Skeletal muscle tissue (tissue), 4 donors: ENCODE results near the gene TEX22. TPM values are rescaled to one million over a fixed set of nuclear protein-coding genes. Genes with fewer than 3 reads are reported as not detected.

ENCODE experiments used
- H3K27ac ChIP-seq: one replicate; pipeline ENCODE4 v1.7.0; 2013; ENCODE audit warnings: mild to moderate bottlenecking, low read depth, low read length, inconsistent platforms
- H3K27me3 ChIP-seq, 3 donors: one replicate each; pipeline ENCODE4 v1.7.0; 2013; ENCODE audit warnings: low read length in 3 of 3; ENCODE audit not compliant: control insufficient read depth in 3 of 3, insufficient read depth in 3 of 3
- H3K36me3 ChIP-seq, 3 donors: one replicate each; pipeline ENCODE4 v1.7.0; 2013; ENCODE audit warnings: low read length in 3 of 3; ENCODE audit not compliant: control insufficient read depth in 3 of 3, insufficient read depth in 3 of 3
- H3K4me1 ChIP-seq, 3 donors: one replicate each; pipeline ENCODE4 v1.7.0; 2013; ENCODE audit warnings: low read length in 3 of 3, mild to moderate bottlenecking in 3 of 3; ENCODE audit not compliant: control insufficient read depth in 3 of 3, insufficient read depth in 3 of 3
- H3K4me3 ChIP-seq, 3 donors: one replicate each; pipeline ENCODE4 v1.7.0; 2013; ENCODE audit warnings: low read length in 3 of 3
- H3K9ac ChIP-seq, 3 donors: one replicate each; pipeline ENCODE4 v1.7.0; 2013; ENCODE audit warnings: low read length in 3 of 3, mild to moderate bottlenecking in 3 of 3, moderate library complexity in 2 of 3, low read depth in 1 of 3
- H3K9me3 ChIP-seq, 3 donors: one replicate each; pipeline ENCODE4 v1.7.0; 2013; ENCODE audit warnings: low read length in 3 of 3; ENCODE audit not compliant: control insufficient read depth in 3 of 3
- total RNA-seq: library from RNA; depleted of rRNA; stranded (reverse); fragments of >200 nt; gene quantifications from one replicate; pipeline ENCODE4 v1.2.3, GENCODE V29; 2014
- donor health status: Osteomylitis.

The TEX22 gene
- total RNA-seq, 1 donor from 2014 or later, result under 0.01 TPM

GRCh38 chr14:105376521-105377440 is 21.6 kb upstream of the TEX22 start:
- H3K27ac ChIP-seq, result no peak overlapping the region
- no peak overlapping the region for H3K9ac ChIP-seq
- H3K4me1 ChIP-seq, result no peaks in the 10 kb centered on the region
- H3K4me3 ChIP-seq, result no peak overlapping the region
- H3K9me3 ChIP-seq, result no peaks in the 10 kb centered on the region
- peaks cover 6 to 11% (median 10%) of the 10 kb centered on the region in 3 donors for H3K36me3 ChIP-seq
- H3K27me3 ChIP-seq, result no peaks in the 10 kb centered on the region

- H3K4me3 ChIP-seq, result no peak overlapping the region
- no peaks in the 10 kb centered on the region for H3K9me3 ChIP-seq
- H3K9ac ChIP-seq, result no peak overlapping the region
- no peaks in the 10 kb centered on the region for H3K27me3 ChIP-seq
- H3K36me3 ChIP-seq, result peaks cover 11 to 20% (median 13%) of the 10 kb centered on the region in 3 donors
- no peak overlapping the region for H3K27ac ChIP-seq
- H3K4me1 ChIP-seq, result no peaks in the 10 kb centered on the region
Measured at GRCh38 chr14:105377555-105378182, 20.7 kb upstream of the TEX22 start.

- H3K4me1 ChIP-seq, result no peaks in the 10 kb centered on the region
- no peak overlapping the region for H3K9ac ChIP-seq
- H3K36me3 ChIP-seq, result peaks cover 15 to 25% (median 18%) of the 10 kb centered on the region in 3 donors
- H3K9me3 ChIP-seq, result no peaks in the 10 kb centered on the region
- no peak overlapping the region for H3K4me3 ChIP-seq
- H3K27me3 ChIP-seq, result no peaks in the 10 kb centered on the region
- no peak overlapping the region for H3K27ac ChIP-seq
Measured at GRCh38 chr14:105378199-105378598, 20.1 kb upstream of the TEX22 start.

- H3K4me3 ChIP-seq, result no peak overlapping the region
- H3K9ac ChIP-seq, result peak overlapping the region in 1 of 3 donors; percentile 14
- H3K4me1 ChIP-seq, result no peaks in the 10 kb centered on the region
- peaks cover 21 to 31% (median 27%) of the 10 kb centered on the region in 3 donors for H3K36me3 ChIP-seq
- H3K9me3 ChIP-seq, result no peaks in the 10 kb centered on the region
- H3K27ac ChIP-seq, result no peak overlapping the region
- no peaks in the 10 kb centered on the region for H3K27me3 ChIP-seq
Measured at GRCh38 chr14:105378873-105379685, 19.3 kb upstream of the TEX22 start.

- Histone ChIP-seq H3K27me3 (no peaks in the 10 kb centered on the region), H3K36me3 (peaks cover 28 to 33% (median 31%) of the 10 kb centered on the region in 3 donors)
Measured at GRCh38 chr14:105379946-105380345, 18.4 kb upstream of the TEX22 start.

GRCh38 chr14:105380756-105381155 is 17.6 kb upstream of the TEX22 start:
- no peaks in the 10 kb centered on the region for H3K27me3 ChIP-seq
- H3K27ac ChIP-seq, result no peak overlapping the region
- H3K4me1 ChIP-seq, result no peaks in the 10 kb centered on the region
- no peaks in the 10 kb centered on the region for H3K9me3 ChIP-seq
- H3K4me3 ChIP-seq, result no peak overlapping the region
- H3K36me3 ChIP-seq, result peaks cover 34 to 38% (median 34%) of the 10 kb centered on the region in 3 donors
- H3K9ac ChIP-seq, result no peak overlapping the region

More at GRCh38 chr14:105379946-105380345, 18.4 kb upstream of the TEX22 start:
- H3K27ac ChIP-seq, result no peak overlapping the region
- H3K4me3 ChIP-seq, result no peak overlapping the region
- H3K4me1 ChIP-seq, result no peaks in the 10 kb centered on the region
- no peaks in the 10 kb centered on the region for H3K9me3 ChIP-seq
- H3K9ac ChIP-seq, result no peak overlapping the region

GRCh38 chr14:105381446-105382342 is 16.6 kb upstream of the TEX22 start:
- Histone ChIP-seq H3K9me3 (no peaks in the 10 kb centered on the region), H3K27me3 (no peaks in the 10 kb centered on the region), H3K9ac (no peak overlapping the region), H3K4me1 (no peaks in the 10 kb centered on the region), H3K27ac (no peak overlapping the region), H3K36me3 (peaks cover 34 to 41% (median 41%) of the 10 kb centered on the region in 3 donors), H3K4me3 (no peak overlapping the region)

- peaks cover 0 to 2% (median 2%) of the 10 kb centered on the region in 3 donors for H3K4me1 ChIP-seq
- H3K9ac ChIP-seq, result no peak overlapping the region
- no peaks in the 10 kb centered on the region for H3K9me3 ChIP-seq
- H3K4me3 ChIP-seq, result no peak overlapping the region
- no peak overlapping the region for H3K27ac ChIP-seq
- H3K36me3 ChIP-seq, result peaks cover 38 to 48% (median 43%) of the 10 kb centered on the region in 3 donors
- H3K27me3 ChIP-seq, result no peaks in the 10 kb centered on the region
Measured at GRCh38 chr14:105382343-105383082, 15.8 kb upstream of the TEX22 start.
